ENCODE measurements around the gene R3HCC1L.

The R3HCC1L gene

DNA sequence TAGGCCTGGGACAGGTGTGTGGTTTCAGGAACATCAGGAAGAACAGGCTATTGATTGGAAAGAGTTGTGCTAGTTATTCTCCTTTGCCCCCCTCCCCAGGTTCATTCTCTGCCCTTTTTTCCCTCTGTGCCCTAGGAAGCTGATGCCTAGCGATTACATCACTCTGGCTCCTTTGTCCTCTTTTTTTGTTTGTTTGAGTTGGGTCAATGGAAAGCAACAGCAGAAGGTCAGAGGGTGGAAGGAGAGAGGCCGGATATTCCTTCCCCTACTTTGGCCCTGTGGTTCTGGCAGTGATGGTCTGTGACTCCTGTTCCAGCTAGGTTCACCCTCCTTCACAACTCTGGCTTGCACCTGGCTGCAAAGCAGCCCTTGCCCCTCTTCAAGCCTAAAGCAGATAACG is 114.7 kb downstream of the R3HCC1L start:
- TF ChIP-seq, protein P1, sequence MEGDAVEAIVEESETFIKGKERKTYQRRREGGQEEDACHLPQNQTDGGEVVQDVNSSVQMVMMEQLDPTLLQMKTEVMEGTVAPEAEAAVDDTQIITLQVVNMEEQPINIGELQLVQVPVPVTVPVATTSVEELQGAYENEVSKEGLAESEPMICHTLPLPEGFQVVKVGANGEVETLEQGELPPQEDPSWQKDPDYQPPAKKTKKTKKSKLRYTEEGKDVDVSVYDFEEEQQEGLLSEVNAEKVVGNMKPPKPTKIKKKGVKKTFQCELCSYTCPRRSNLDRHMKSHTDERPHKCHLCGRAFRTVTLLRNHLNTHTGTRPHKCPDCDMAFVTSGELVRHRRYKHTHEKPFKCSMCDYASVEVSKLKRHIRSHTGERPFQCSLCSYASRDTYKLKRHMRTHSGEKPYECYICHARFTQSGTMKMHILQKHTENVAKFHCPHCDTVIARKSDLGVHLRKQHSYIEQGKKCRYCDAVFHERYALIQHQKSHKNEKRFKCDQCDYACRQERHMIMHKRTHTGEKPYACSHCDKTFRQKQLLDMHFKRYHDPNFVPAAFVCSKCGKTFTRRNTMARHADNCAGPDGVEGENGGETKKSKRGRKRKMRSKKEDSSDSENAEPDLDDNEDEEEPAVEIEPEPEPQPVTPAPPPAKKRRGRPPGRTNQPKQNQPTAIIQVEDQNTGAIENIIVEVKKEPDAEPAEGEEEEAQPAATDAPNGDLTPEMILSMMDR (IDR thresholded peaks at IDR 0.05; ENCODE audit: low read depth, low read length, missing control alignments), result no peak
- no peak overlapping the region for H3K4me3 ChIP-seq (replicated peaks; ENCODE audit: low read depth, low read length)
- DNase-seq (ENCODE audit: extremely low read depth, low read depth), result no peak

DNA sequence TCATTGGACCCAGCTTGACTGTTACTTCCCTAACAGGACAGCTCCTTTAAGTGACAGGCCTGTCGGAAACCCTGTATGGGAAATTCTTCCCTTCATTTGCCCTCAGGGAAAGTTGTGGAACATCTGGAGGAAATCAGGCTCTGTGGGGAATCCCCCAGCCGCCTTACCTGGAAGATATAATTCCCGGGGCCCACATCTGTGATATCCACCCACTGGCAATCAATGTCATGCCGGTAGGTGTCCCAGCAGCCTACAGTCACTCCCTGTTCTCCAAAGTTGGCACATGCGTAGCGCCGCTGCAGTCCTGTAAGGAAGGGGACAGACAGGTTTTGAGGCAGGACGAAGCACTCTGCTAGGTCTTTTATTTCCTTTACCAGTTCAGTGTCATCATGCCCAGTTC is 116.9 kb downstream of the R3HCC1L start:
- no peak for DNase-seq (ENCODE audit: extremely low read depth, low read depth)
- TF ChIP-seq, protein P1 (IDR thresholded peaks at IDR 0.05; ENCODE audit: low read depth, low read length, missing control alignments), result no peak

DNA sequence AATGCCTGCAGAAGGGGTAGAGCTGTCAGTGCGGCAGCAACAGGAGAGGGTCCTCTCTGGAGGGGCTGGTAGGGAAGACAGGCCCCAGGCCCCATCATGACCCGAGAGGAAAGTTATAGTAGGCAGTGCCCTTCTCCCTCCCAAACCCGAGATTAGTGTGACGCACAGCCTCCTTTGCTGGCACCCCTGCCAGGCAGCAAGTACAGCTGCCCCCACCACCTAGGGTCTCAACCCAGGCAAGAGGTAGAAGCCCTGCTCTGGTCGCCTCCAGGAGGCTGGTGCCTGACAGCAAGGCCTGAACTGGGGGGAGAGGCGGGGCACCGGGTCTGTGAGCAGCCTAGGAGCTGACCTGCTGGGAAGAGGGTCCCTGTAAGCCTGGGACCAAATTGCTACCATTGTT is 118.0 kb downstream of the R3HCC1L start:
- DNase-seq (ENCODE audit: extremely low read depth, low read depth), result no peak
- TF ChIP-seq, protein P1 (IDR thresholded peaks at IDR 0.05; ENCODE audit: low read depth, low read length, missing control alignments), result no peak
- H3K4me3 ChIP-seq (replicated peaks; ENCODE audit: low read depth, low read length), result no peak overlapping the region

More for the DNA sequence above, 116.9 kb downstream of the R3HCC1L start:
- H3K4me3 ChIP-seq (replicated peaks; ENCODE audit: low read depth, low read length), result no peak overlapping the region

DNA sequence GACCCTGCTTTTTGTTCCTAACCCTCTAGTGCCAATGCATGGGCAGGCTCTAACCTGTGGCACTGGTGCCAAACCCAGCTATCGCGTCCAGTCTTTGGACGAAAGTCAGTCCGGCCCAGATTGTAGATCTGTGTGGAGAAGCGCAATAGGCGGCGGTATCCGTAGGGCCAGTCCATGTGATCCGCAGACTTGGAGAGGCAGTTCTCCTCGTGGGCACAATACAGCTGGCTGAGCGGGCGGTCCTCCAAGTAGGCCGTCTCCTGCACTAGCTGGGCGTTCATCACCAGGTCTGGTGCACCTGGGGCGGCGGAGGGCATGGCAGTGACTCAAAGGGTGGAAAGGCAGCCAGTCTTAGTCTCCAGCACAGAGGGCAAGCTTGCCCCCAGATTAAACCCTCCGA is 119.0 kb downstream of the R3HCC1L start:
- TF ChIP-seq, protein P1 (IDR thresholded peaks at IDR 0.05; ENCODE audit: low read depth, low read length, missing control alignments), result no peak
- H3K4me3 ChIP-seq (replicated peaks; ENCODE audit: low read depth, low read length), result no peak overlapping the region
- no peak for DNase-seq (ENCODE audit: extremely low read depth, low read depth)

DNA sequence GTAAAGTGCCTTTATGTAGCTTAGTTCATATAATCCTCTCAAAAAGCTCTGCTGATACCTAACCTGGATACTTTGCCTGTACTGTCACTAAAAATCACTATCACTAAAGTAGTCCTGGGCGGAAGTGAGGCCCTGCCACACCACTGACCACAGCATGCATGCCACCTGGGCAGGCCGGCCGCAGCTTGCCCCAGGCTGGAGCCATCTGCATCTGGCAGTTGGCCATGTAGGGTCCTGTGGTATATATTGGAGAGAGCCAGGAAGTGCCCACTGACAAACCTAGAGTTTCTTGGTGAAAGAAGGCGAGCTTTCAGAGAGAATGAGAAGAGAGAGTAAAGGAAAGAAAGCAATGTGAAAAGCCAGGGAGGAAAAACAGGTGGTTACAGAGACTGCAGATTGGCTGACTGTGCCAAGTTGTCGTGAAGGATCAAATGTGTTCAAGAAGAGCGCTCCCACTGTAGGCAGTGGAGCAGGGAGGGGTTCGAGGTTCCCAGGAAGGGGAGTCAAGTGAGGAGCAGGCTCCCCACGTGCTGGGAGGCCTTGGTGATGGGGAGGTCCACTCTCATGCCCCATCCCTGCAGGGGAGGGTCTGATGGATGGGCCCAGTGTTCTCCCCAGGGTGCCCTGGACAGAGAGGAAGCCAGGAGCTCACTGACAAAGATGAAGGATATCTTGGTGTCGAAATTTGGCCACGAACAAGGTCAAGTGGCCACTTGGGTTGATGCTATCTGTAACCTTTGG is 119.9 kb downstream of the R3HCC1L start:
- no peak overlapping the region for H3K4me3 ChIP-seq (replicated peaks; ENCODE audit: low read depth, low read length)
- TF ChIP-seq, protein P1 (IDR thresholded peaks at IDR 0.05; ENCODE audit: low read depth, low read length, missing control alignments), result no peak
- DNase-seq (ENCODE audit: extremely low read depth, low read depth), result no peak

DNA sequence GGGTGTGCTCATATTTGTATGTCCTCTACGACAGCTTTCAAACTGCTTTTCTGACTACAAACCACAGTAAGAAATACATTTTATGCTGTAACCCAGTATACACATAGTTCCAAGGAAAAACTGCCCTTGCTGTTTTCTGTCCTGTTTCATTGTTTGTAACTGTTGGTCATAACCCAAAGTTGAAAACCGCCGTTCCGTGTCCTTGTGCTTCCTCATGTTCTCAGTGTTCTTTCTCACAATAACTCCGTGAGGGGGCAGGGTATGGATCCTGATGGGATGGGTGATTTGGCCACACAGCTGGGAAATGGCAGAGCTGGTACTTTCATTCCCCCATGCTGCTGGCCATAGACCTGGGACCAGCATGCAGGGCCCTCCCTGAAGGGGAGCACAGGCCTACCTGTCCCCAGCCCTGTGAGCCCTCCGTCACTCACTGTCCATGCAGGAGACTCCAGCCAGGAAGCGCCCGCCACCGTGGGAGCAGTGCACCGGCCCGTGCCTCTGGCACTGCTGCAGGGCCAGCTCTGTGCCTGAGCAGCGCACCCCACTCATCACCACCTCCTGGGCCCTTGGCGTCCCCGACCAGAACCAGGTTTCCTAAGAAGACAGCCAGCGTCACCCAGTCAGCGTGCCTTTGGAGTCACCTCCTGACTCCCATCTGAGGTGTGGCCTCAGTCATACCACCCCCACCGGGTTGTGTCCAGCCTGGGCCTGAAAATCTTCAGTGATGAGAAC is 120.9 kb downstream of the R3HCC1L start:
- no peak overlapping the region for H3K4me3 ChIP-seq (replicated peaks; ENCODE audit: low read depth, low read length)
- DNase-seq (ENCODE audit: extremely low read depth, low read depth), result no peak
- TF ChIP-seq, protein P1 (IDR thresholded peaks at IDR 0.05; ENCODE audit: low read depth, low read length, missing control alignments), result no peak
